Upper lobe of right lung (tissue), 1 donor: ENCODE measurements around the gene SEC14L3. TPM values are rescaled to one million over a fixed set of nuclear protein-coding genes. Genes with fewer than 3 reads are reported as not detected.

ENCODE experiments used
- ATAC-seq: fragments of 200-7000 bp; cut with Tn5 transposase; one replicate; pipeline ENCODE4 v1.9.1; 2020; ENCODE audit warnings: mild to moderate bottlenecking, moderate library complexity
- DNase-seq: peaks from one replicate; pipeline ENCODE4 v3.0.0-alpha.2; 2020
- H3K27ac ChIP-seq: fragments of 200-600 bp; one replicate; pipeline ENCODE4 v1.8.0; 2022
- H3K27me3 ChIP-seq: fragments of 200-600 bp; one replicate; pipeline ENCODE4 v1.8.0; 2022; ENCODE audit warnings: mild to moderate bottlenecking
- H3K36me3 ChIP-seq: fragments of 200-600 bp; one replicate; pipeline ENCODE4 v1.8.0; 2022
- H3K4me1 ChIP-seq: fragments of 200-600 bp; one replicate; pipeline ENCODE4 v1.8.0; 2022
- H3K4me3 ChIP-seq: fragments of 200-600 bp; one replicate; pipeline ENCODE4 v1.8.0; 2022; ENCODE audit warnings: mild to moderate bottlenecking
- H3K9me3 ChIP-seq: fragments of 200-600 bp; one replicate; pipeline ENCODE4 v1.8.0; 2022
- CTCF ChIP-seq: fragments of 200-600 bp; IDR thresholded peaks from one replicate; pipeline ENCODE4 v1.8.0; 2022; ENCODE audit warnings: antibody characterized with exemption
- intact Hi-C: fragments of 100-400 bp; cut with DNase I; formaldehyde crosslinking; loops from one replicate; pipeline ENCODE4 v1.11.0; 2022
- total RNA-seq: library from RNA; stranded (reverse); fragmentation: NEBNext Ultra II Directional; extraction: Animal tissue kit (Norgen Biotek cat#: 25700); gene quantifications from one replicate; pipeline ENCODE4 v1.2.1, GENCODE V29; 2021
- donor health status: DM: no; HTN: yes; CAD: no; lungs with severe emphysema.

Gene SEC14L3
- total RNA-seq, 1 donor from 2014 or later = not detected

GRCh38 chr22:30433773-30434172 is 38.0 kb downstream of the SEC14L3 start:
- no peaks in the 10 kb centered on the region for H3K27me3 ChIP-seq
- no peaks in the 10 kb centered on the region for H3K36me3 ChIP-seq
- no peak overlapping the region for H3K27ac ChIP-seq
- ATAC-seq = no peak
- TF ChIP-seq CTCF = no peak
- no peak overlapping the region for H3K4me3 ChIP-seq
- intact Hi-C loops = no loop called here
- no peaks in the 10 kb centered on the region for H3K4me1 ChIP-seq
- H3K9me3 ChIP-seq = no peaks in the 10 kb centered on the region
- no peak for DNase-seq

GRCh38 chr22:30433227-30433626 is 38.6 kb downstream of the SEC14L3 start:
- intact Hi-C loops = no loop called here
- TF ChIP-seq CTCF = no peak
- Histone ChIP-seq H3K27me3 (no peaks in the 10 kb centered on the region), H3K4me3 (no peak overlapping the region), H3K4me1 (no peaks in the 10 kb centered on the region), H3K36me3 (no peaks in the 10 kb centered on the region), H3K9me3 (no peaks in the 10 kb centered on the region), H3K27ac (no peak overlapping the region)
- no peak for ATAC-seq
- no peak for DNase-seq

- Histone ChIP-seq H3K36me3 (no peaks in the 10 kb centered on the region), H3K27me3 (no peaks in the 10 kb centered on the region), H3K4me3 (no peak overlapping the region), H3K27ac (no peak overlapping the region), H3K4me1 (no peaks in the 10 kb centered on the region), H3K9me3 (no peaks in the 10 kb centered on the region)
- intact Hi-C loops = no loop called here
- TF ChIP-seq CTCF = no peak
- ATAC-seq (no peak), DNase-seq (no peak)
These were observed 39.3 kb downstream of the SEC14L3 start for GRCh38 chr22:30432520-30432919.

- ATAC-seq = no peak
- TF ChIP-seq CTCF = no peak
- intact Hi-C loops = no loop called here
These were observed 39.7 kb downstream of the SEC14L3 start for GRCh38 chr22:30432096-30432495.

GRCh38 chr22:30430933-30431332 is 40.9 kb downstream of the SEC14L3 start:
- no peak overlapping the region for H3K4me3 ChIP-seq
- no peak for TF ChIP-seq CTCF
- no peak for DNase-seq
- H3K27me3 ChIP-seq = no peaks in the 10 kb centered on the region
- H3K9me3 ChIP-seq = no peaks in the 10 kb centered on the region
- no peaks in the 10 kb centered on the region for H3K36me3 ChIP-seq
- peaks cover 7% of the 10 kb centered on the region for H3K4me1 ChIP-seq
- intact Hi-C loops = no loop called here
- no peak for ATAC-seq
- no peak overlapping the region for H3K27ac ChIP-seq

More at GRCh38 chr22:30432096-30432495, 39.7 kb downstream of the SEC14L3 start:
- no peaks in the 10 kb centered on the region for H3K36me3 ChIP-seq
- no peak for DNase-seq
- H3K9me3 ChIP-seq = no peaks in the 10 kb centered on the region
- no peak overlapping the region for H3K27ac ChIP-seq
- H3K27me3 ChIP-seq = no peaks in the 10 kb centered on the region
- H3K4me3 ChIP-seq = no peak overlapping the region
- H3K4me1 ChIP-seq = no peaks in the 10 kb centered on the region

- intact Hi-C loops = no loop called here
- TF ChIP-seq CTCF = no peak
- ATAC-seq (no peak), DNase-seq (no peak)
- no peak overlapping the region for H3K27ac ChIP-seq
- H3K4me3 ChIP-seq = no peak overlapping the region
- H3K9me3 ChIP-seq = no peaks in the 10 kb centered on the region
- no peaks in the 10 kb centered on the region for H3K27me3 ChIP-seq
- H3K4me1 ChIP-seq = peaks cover 13% of the 10 kb centered on the region
- no peaks in the 10 kb centered on the region for H3K36me3 ChIP-seq
These were observed 41.9 kb downstream of the SEC14L3 start for GRCh38 chr22:30429887-30430286.
